Endothelial cell of umbilical vein (primary cell): Measurements from ENCODE around the gene UNC119.

Experiments used
- CTCF ChIP-seq, 2 donors: IDR thresholded peaks; 1 replicate in 1 of 2; 2 replicates in 1 of 2; pipeline ENCODE4 v1.5.1; 2011; ENCODE audit warnings: low read length in 2 of 2, mild to moderate bottlenecking in 2 of 2, moderate library complexity in 2 of 2, control low read depth in 1 of 2, inconsistent platforms in 1 of 2, low read depth in 1 of 2; ENCODE audit not compliant: insufficient read depth in 1 of 2; ENCODE audit errors: extremely low read depth in 1 of 2
- FOS ChIP-seq: IDR thresholded peaks from 2 replicates; pipeline ENCODE4 v1.6.1; 2011; ENCODE audit warnings: mild to moderate bottlenecking, low read length, moderate library complexity, borderline replicate concordance; ENCODE audit not compliant: insufficient read depth
- GATA2 ChIP-seq: IDR thresholded peaks from 2 replicates; pipeline ENCODE4 v1.7.0; 2011; ENCODE audit warnings: low read depth, mild to moderate bottlenecking, moderate library complexity, mixed read lengths, low read length; ENCODE audit not compliant: insufficient read length, insufficient read depth
- POLR2AphosphoS5 ChIP-seq: IDR thresholded peaks from 2 replicates; pipeline ENCODE4 v1.6.1; 2012; ENCODE audit warnings: low read depth, mild to moderate bottlenecking, control low read depth, low read length, moderate library complexity; ENCODE audit not compliant: insufficient read depth

- TF ChIP-seq CTCF (IDR thresholded peaks at IDR 0.05; ENCODE audit: extremely low read depth in 1 of 2, insufficient read depth in 1 of 2, low read depth in 1 of 2, low read length in 2 of 2) (no peak), GATA2 (no peak), POLR2AphosphoS5 (no peak), FOS (no peak)
These were observed 36.9 kb downstream of the UNC119 start for GRCh38 chr17:28515518-28515917.
